Endothelial cell of umbilical vein (primary cell): Measurements from ENCODE around the gene SLC12A6. TPM values are rescaled to one million over a fixed set of nuclear protein-coding genes. Genes with fewer than 3 reads are reported as not detected.

Experiments
- BruUV-seq: library from RNA; stranded (reverse); fragments of 400-500 nt; replicated peaks from 2 replicates; lab custom pipeline; 2021; lab: Mats Ljungman, UMichigan
- CTCF ChIA-PET: fragments of 300-600, 350-600 bp; sonication (Branson Sonifier 250); formaldehyde crosslinking; loops from one replicate; lab custom pipeline; 2021; ENCODE audit warnings: antibody characterized with exemption, inconsistent platforms; lab: Charles Lee
- POLR2A ChIA-PET: fragments of 300-600, 350-600 bp; sonication (Branson Sonifier 250); formaldehyde crosslinking; loops from one replicate; lab custom pipeline; 2021; ENCODE audit warnings: antibody characterized with exemption, inconsistent platforms; lab: Charles Lee
- DNase-seq: peaks from one replicate; pipeline ENCODE4 v3.0.0-alpha.2; 2011; ENCODE audit warnings: low read depth, low spot score
- FAIRE-seq: peaks from 2 replicates; lab custom pipeline; 2011; peaks lifted over from hg19 to GRCh38; lab: Jason Lieb, UNC
- H2AFZ ChIP-seq: 2 replicates; pipeline ENCODE4 v1.6.0; 2012; ENCODE audit warnings: low read depth, low read length, control low read depth, inconsistent platforms
- H3K27ac ChIP-seq: 2 replicates; pipeline ENCODE4 v1.5.1; 2011; ENCODE audit warnings: low read depth, mild to moderate bottlenecking, control low read depth, low read length, moderate library complexity; ENCODE audit not compliant: insufficient read depth
- H3K27me3 ChIP-seq, 2 experiments: 2 replicates each; pipeline versions ENCODE4 v1.6.0 to v1.6.1; 2011; ENCODE audit warnings: low read length in 2 of 2, mixed read lengths in 1 of 2; ENCODE audit not compliant: control insufficient read depth in 2 of 2, insufficient read depth in 2 of 2
- H3K36me3 ChIP-seq, 2 experiments: 2 replicates in 1 of 2; 3 replicates in 1 of 2; pipeline ENCODE4 v1.5.1; 2011; ENCODE audit warnings: low read length in 2 of 2, mild to moderate bottlenecking in 1 of 2, moderate library complexity in 1 of 2; ENCODE audit not compliant: control insufficient read depth in 2 of 2, insufficient read depth in 2 of 2; ENCODE audit errors: extremely low read depth in 1 of 2
- H3K4me1 ChIP-seq: 3 replicates; pipeline ENCODE4 v1.5.1; 2011; ENCODE audit warnings: mild to moderate bottlenecking, low read length; ENCODE audit not compliant: control insufficient read depth, insufficient read depth; ENCODE audit errors: extremely low read depth
- H3K4me2 ChIP-seq: 2 replicates; pipeline ENCODE4 v1.6.1; 2011; ENCODE audit warnings: low read length, control low read depth, mixed read lengths; ENCODE audit not compliant: insufficient read depth
- H3K4me3 ChIP-seq, 3 experiments: fragments of 200-600 bp in 1 of 3; sonication (generic), shearing (Covaris generic) in 1 of 3; replicated peaks in 1 of 3; 2 replicates each; pipeline ENCODE4 v1.5.1; 2011 to 2016; ENCODE audit warnings: control low read depth in 3 of 3, low read length in 3 of 3, mild to moderate bottlenecking in 2 of 3, inconsistent platforms in 1 of 3, low read depth in 1 of 3, moderate library complexity in 1 of 3; ENCODE audit not compliant: insufficient read depth in 1 of 3
- H3K79me2 ChIP-seq: 2 replicates; pipeline ENCODE4 v1.6.0; 2012; ENCODE audit warnings: low read length, inconsistent platforms; ENCODE audit not compliant: control insufficient read depth, insufficient read depth
- H3K9ac ChIP-seq: replicated peaks from 2 replicates; pipeline ENCODE3; 2011; ENCODE audit warnings: low read length, control low read depth; ENCODE audit not compliant: insufficient read depth; ENCODE audit errors: extremely low read depth
- H3K9me1 ChIP-seq: replicated peaks from 3 replicates; pipeline ENCODE4 v1.6.0; 2011; ENCODE audit warnings: mild to moderate bottlenecking, low read length; ENCODE audit not compliant: control insufficient read depth, insufficient read depth; ENCODE audit errors: extremely low read depth
- H3K9me3 ChIP-seq: replicated peaks from 2 replicates; pipeline ENCODE4 v1.5.1; 2012; ENCODE audit warnings: low read length, inconsistent platforms; ENCODE audit not compliant: control insufficient read depth, insufficient read depth
- H4K20me1 ChIP-seq: replicated peaks from 2 replicates; pipeline ENCODE3; 2011; ENCODE audit warnings: mild to moderate bottlenecking, low read length; ENCODE audit not compliant: control insufficient read depth, insufficient read depth; ENCODE audit errors: extremely low read depth
- CTCF ChIP-seq, 2 donors: IDR thresholded peaks; 1 replicate in 1 of 2; 2 replicates in 1 of 2; pipeline ENCODE4 v1.5.1; 2011; ENCODE audit warnings: low read length in 2 of 2, mild to moderate bottlenecking in 2 of 2, moderate library complexity in 2 of 2, control low read depth in 1 of 2, inconsistent platforms in 1 of 2, low read depth in 1 of 2; ENCODE audit not compliant: insufficient read depth in 1 of 2; ENCODE audit errors: extremely low read depth in 1 of 2
- EZH2 ChIP-seq: IDR thresholded peaks from 2 replicates; pipeline ENCODE4 v1.6.1; 2012; ENCODE audit warnings: borderline replicate concordance, low read depth, mild to moderate bottlenecking, moderate library complexity, low read length, inconsistent platforms; ENCODE audit not compliant: severe bottlenecking
- FOS ChIP-seq: IDR thresholded peaks from 2 replicates; pipeline ENCODE4 v1.6.1; 2011; ENCODE audit warnings: mild to moderate bottlenecking, low read length, moderate library complexity, borderline replicate concordance; ENCODE audit not compliant: insufficient read depth
- GATA2 ChIP-seq: IDR thresholded peaks from 2 replicates; pipeline ENCODE4 v1.7.0; 2011; ENCODE audit warnings: low read depth, mild to moderate bottlenecking, moderate library complexity, mixed read lengths, low read length; ENCODE audit not compliant: insufficient read length, insufficient read depth
- JUN ChIP-seq: IDR thresholded peaks from 2 replicates; pipeline ENCODE4 v1.6.1; 2011; ENCODE audit warnings: borderline replicate concordance, low read depth; ENCODE audit not compliant: insufficient read length, insufficient read depth
- MAX ChIP-seq: IDR thresholded peaks from 2 replicates; pipeline ENCODE4 v1.6.1; 2011; ENCODE audit not compliant: insufficient read depth, insufficient read length
- MYC ChIP-seq: IDR thresholded peaks from one replicate; pipeline ENCODE4 v1.6.1; 2011; ENCODE audit warnings: mild to moderate bottlenecking, low read depth, low read length
- POLR2A ChIP-seq: IDR thresholded peaks from 2 replicates; pipeline ENCODE4 v1.6.1; 2012; ENCODE audit warnings: low read depth, mild to moderate bottlenecking, control low read depth, low read length
- POLR2AphosphoS5 ChIP-seq: IDR thresholded peaks from 2 replicates; pipeline ENCODE4 v1.6.1; 2012; ENCODE audit warnings: low read depth, mild to moderate bottlenecking, control low read depth, low read length, moderate library complexity; ENCODE audit not compliant: insufficient read depth
- dilution Hi-C: fragments of 300-500 bp; cut with MboI; formaldehyde crosslinking; loops from one replicate; pipeline ENCODE4 v1.15.0; 2019; ENCODE audit warnings: low sequenced_read_pairs; ENCODE audit not compliant: extremely low pct_ligation_motif_present
- intact Hi-C: fragments of 100-400 bp; cut with micrococcal nuclease; formaldehyde crosslinking; loops from one replicate; pipeline ENCODE4 v1.10.0; 2022
- polyA plus RNA-seq, 4 experiments: library from polyadenylated mRNA; depleted of rRNA in 3 of 4; stranded (reverse) in 3 of 4; unstranded in 1 of 4; fragments of >200 nt; gene quantifications; 2 replicates each; pipeline versions ENCODE4 v1.2.1 to v1.2.3, GENCODE V29; 2011 to 2012; ENCODE audit warnings: missing spikeins in 1 of 4
- total RNA-seq: library from RNA; stranded (reverse); gene quantifications from 2 replicates; pipeline ENCODE4 v1.2.3, GENCODE V29; 2021

SLC12A6 gene
- total and polyA plus RNA-seq, 2 donors (not counting 3 experiments of a cell fraction or from before 2014, with no cell fraction given): 21.4 to 27.1 TPM

GRCh38 chr15:34331809-34332208, 5.8 kb downstream of the SLC12A6 start:
- no peak overlapping the region for H3K9ac ChIP-seq
- DNase-seq (no peak), FAIRE-seq (no peak)
- H3K9me3 ChIP-seq: no peaks in the 10 kb centered on the region
- dilution Hi-C loops: no loop called here
- no peak overlapping the region for H3K4me2 ChIP-seq
- no peak overlapping the region for H3K4me3 ChIP-seq
- no peaks in the 10 kb centered on the region for H4K20me1 ChIP-seq
- H3K27ac ChIP-seq: no peak overlapping the region
- H3K9me1 ChIP-seq: no peaks in the 10 kb centered on the region
- CTCF ChIA-PET: interaction anchor here (1.7 kb wide), 1 partner anchor 36 kb away, joined by 7 read pairs; the partner anchor contains the start of gene LPCAT4
- BruUV-seq: no TSS peak
- no peaks in the 10 kb centered on the region for H3K27me3 ChIP-seq
- no peak for TF ChIP-seq EZH2
- no peak for TF ChIP-seq FOS
- TF ChIP-seq JUN: no peak
- no peak for TF ChIP-seq CTCF (IDR thresholded peaks at IDR 0.05; ENCODE audit: extremely low read depth in 1 of 2, insufficient read depth in 1 of 2, low read depth in 1 of 2, low read length in 2 of 2)
- no peak for TF ChIP-seq POLR2AphosphoS5
- no peak for TF ChIP-seq POLR2A
- TF ChIP-seq MAX: no peak
- no peak for TF ChIP-seq MYC
- no peak for TF ChIP-seq GATA2
- peaks cover 1% of the 10 kb centered on the region for H3K79me2 ChIP-seq
- POLR2A ChIA-PET: no interaction called here
- H3K36me3 ChIP-seq: no peaks in the 10 kb centered on the region
- intact Hi-C loops: no loop called here
- H2AFZ ChIP-seq: no peak overlapping the region
- H3K4me1 ChIP-seq: peaks cover 29% of the 10 kb centered on the region
